K562 (cell line): Measurements from ENCODE around the gene HBQ1. TPM values are rescaled to one million over a fixed set of nuclear protein-coding genes. Genes with fewer than 3 reads are reported as not detected.

Experiments used
- CBFA2T3 ChIP-seq: fragments of 450-650 bp; IDR thresholded peaks from 2 replicates; pipeline ENCODE4 v1.6.1; 2017
- CTBP1 ChIP-seq: fragments of 450-650 bp; IDR thresholded peaks from 2 replicates; pipeline ENCODE4 v1.6.1; 2016; ENCODE audit warnings: borderline replicate concordance
- DACH1 ChIP-seq: fragments of 450-650 bp; IDR thresholded peaks from 2 replicates; pipeline ENCODE4 v1.6.1; 2018; ENCODE audit not compliant: partially characterized antibody
- ETS2 ChIP-seq: IDR thresholded peaks from 2 replicates; pipeline ENCODE4 v1.6.1; 2016; ENCODE audit warnings: borderline replicate concordance, missing genetic modification characterization, mild to moderate bottlenecking, moderate library complexity, missing compliant biosample characterization; ENCODE audit not compliant: poor library complexity, severe bottlenecking
- FOXO4 ChIP-seq: fragments of 450-650 bp; formaldehyde crosslinking; IDR thresholded peaks from 2 replicates; pipeline ENCODE4 v1.4.0; 2020; ENCODE audit warnings: mild to moderate bottlenecking, moderate library complexity
- KLF1 ChIP-seq: fragments of 450-650 bp; IDR thresholded peaks from 2 replicates; pipeline ENCODE4 v1.6.1; 2016; ENCODE audit warnings: missing genetic modification characterization, missing compliant biosample characterization
- MAFF ChIP-seq: IDR thresholded peaks from 2 replicates; pipeline ENCODE4 v1.6.1; 2012; ENCODE audit warnings: low read length, improper control_type of control experiment
- SAP30 ChIP-seq: fragments of 200-600 bp; sonication (generic); IDR thresholded peaks from 2 replicates; pipeline ENCODE4 v1.6.1; 2012; ENCODE audit warnings: borderline replicate concordance, low read depth, mild to moderate bottlenecking, moderate library complexity, low read length, control low read depth, inconsistent platforms; ENCODE audit not compliant: insufficient read depth, poor library complexity, severe bottlenecking
- SMARCC2 ChIP-seq: fragments of 450-650 bp; IDR thresholded peaks from 2 replicates; pipeline ENCODE4 v1.6.1; 2017; ENCODE audit warnings: antibody characterized with exemption, moderate library complexity, mild to moderate bottlenecking, low read depth
- SOX6 ChIP-seq: fragments of 450-650 bp; IDR thresholded peaks from 2 replicates; pipeline ENCODE4 v1.6.1; 2014; ENCODE audit warnings: mild to moderate bottlenecking
- STAT5A ChIP-seq: IDR thresholded peaks from 2 replicates; pipeline ENCODE4 v1.6.1; 2012; ENCODE audit warnings: low read length, inconsistent platforms, borderline replicate concordance
- TCFL5 ChIP-seq: fragments of 250-450 bp; sonication (Bioruptor Pico); conservative IDR thresholded peaks from 2 replicates; pipeline ENCODE4 v1.6.1; 2021; ENCODE audit warnings: mild to moderate bottlenecking, moderate library complexity, matching md5 sums
- ZBTB11 ChIP-seq, 3 experiments: fragments of 200-800 bp in 1 of 3; fragments of 250-450 bp in 1 of 3; fragments of 450-650 bp in 1 of 3; sonication (Bioruptor Pico) in 1 of 3; sonication (Bioruptor generic) in 1 of 3; formaldehyde crosslinking in 1 of 3; IDR thresholded peaks; 2 replicates each; pipeline versions ENCODE4 v1.6.1 to v1.8.0; 2016 to 2022; ENCODE audit warnings: mild to moderate bottlenecking in 2 of 3, missing genetic modification characterization in 2 of 3, missing compliant biosample characterization in 1 of 3, moderate library complexity in 1 of 3
- ZNF175 ChIP-seq: fragments of 200-800 bp; sonication (Bioruptor generic); IDR thresholded peaks from 2 replicates; pipeline ENCODE4 v1.6.1; 2016; ENCODE audit warnings: low read depth, mild to moderate bottlenecking, missing genetic modification characterization, missing compliant biosample characterization
- ZNF561 ChIP-seq: fragments of 450-650 bp; formaldehyde crosslinking; conservative IDR thresholded peaks from 2 replicates; pipeline ENCODE4 v1.4.0; 2020; ENCODE audit warnings: mild to moderate bottlenecking, moderate library complexity
- ZNF644 ChIP-seq: fragments of 200-800 bp; sonication (Bioruptor generic); IDR thresholded peaks from 2 replicates; pipeline ENCODE4 v1.6.1; 2016; ENCODE audit warnings: low read depth, missing genetic modification characterization, missing compliant biosample characterization
- polyA plus RNA-seq, 8 experiments: library from polyadenylated mRNA; depleted of rRNA in 4 of 8; stranded (reverse) in 5 of 8; unstranded in 3 of 8; fragments of >200 nt; fragmentation: Nextera tagmentation in 2 of 8; fragmentation: Illumina TruSeq in 1 of 8; extraction: Ambion mirVana in 2 of 8; extraction: Trizol in 1 of 8; gene quantifications; 2 replicates each; pipeline versions ENCODE4 v1.2.1 to v1.2.3, GENCODE V29; 2011 to 2014; ENCODE audit warnings: inconsistent platforms in 1 of 8, missing spikeins in 1 of 8
- total RNA-seq, 7 experiments: library from RNA; depleted of rRNA in 6 of 7; stranded (reverse); fragments of >200 nt in 6 of 7; fragmentation: Illumina TruSeq in 2 of 7; extraction: Trizol in 2 of 7; gene quantifications; 2 replicates each; pipeline versions ENCODE4 v1.2.1 to v1.2.3, GENCODE V29; 2011 to 2021; ENCODE audit warnings: low replicate concordance in 1 of 7
- TF ChIP-seq, protein P1 (sequence below): fragments of 450-650 bp; IDR thresholded peaks from 2 replicates; pipeline ENCODE4 v1.6.1; 2014; ENCODE audit warnings: low read depth, mild to moderate bottlenecking, moderate library complexity, borderline replicate concordance

Gene HBQ1
- total and polyA plus RNA-seq, 9 of the 15 experiments (the other 6 are each of a cell fraction or from before 2014, with no cell fraction given): 2.3 to 190 (median 19.8) TPM

DNA sequence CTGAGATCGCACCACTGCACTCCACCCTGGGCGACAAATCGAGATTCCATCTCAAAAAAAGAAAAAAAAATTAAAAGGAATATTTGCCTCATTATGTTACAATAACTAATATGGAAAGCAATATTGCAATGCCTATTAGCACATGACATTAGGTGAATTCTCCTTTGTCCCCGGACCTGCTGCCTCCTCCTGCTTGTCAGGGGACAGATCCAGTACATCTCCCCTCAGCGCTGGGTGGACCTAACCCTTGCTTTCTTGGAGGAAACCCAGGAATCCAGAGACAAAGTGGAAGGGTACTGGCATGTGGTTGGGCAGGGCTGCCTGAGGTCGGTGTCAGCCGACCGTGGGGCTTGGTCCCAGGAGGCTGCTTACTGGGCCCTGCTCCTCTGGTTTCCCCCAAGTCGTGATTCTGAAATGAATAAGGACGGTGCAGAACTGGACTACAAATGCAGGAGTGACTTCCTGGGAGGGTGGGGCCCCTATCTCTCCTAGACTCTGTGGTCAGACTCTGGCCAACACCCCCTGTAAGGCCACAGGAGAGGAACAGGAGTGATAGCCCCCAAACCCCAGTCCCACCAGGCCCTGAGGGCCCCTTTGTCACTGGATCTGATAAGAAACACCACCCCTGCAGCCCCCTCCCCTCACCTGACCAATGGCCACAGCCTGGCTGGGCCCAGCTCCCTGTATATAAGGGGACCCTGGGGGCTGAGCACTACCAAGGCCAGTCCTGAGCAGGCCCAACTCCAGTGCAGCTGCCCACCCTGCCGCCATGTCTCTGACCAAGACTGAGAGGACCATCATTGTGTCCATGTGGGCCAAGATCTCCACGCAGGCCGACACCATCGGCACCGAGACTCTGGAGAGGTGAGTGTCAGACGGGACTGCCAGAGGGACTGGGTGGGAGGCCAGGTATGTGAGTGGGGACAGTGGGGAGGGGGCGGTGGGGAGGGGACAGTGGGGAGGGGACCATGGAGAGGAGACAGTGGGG lies 27.8 kb upstream of the HBQ1 start, which contains the start of gene HBZ (continued):
- TF ChIP-seq TCFL5 (CRISPR knock-in tag) (no peak), MAFF (no peak), SOX6 (no peak), FOXO4 (CRISPR knock-in tag) (no peak), ETS2 (tag) (no peak), DACH1 (no peak), CBFA2T3 (peak; percentile 18; the same call in 1 of the 2 replicates), ZNF175 (CRISPR knock-in tag) (no peak), CTBP1 (peak; percentile 48; the same call in 1 of the 2 replicates), STAT5A (no peak), SAP30 (no peak), ZNF644 (tag) (no peak), ZBTB11 (CRISPR knock-in tag; IDR thresholded peaks at IDR 0.05) (no peak), ZNF561 (CRISPR knock-in tag) (no peak), KLF1 (tag) (no peak), SMARCC2 (no peak)
- TF ChIP-seq, protein P1, sequence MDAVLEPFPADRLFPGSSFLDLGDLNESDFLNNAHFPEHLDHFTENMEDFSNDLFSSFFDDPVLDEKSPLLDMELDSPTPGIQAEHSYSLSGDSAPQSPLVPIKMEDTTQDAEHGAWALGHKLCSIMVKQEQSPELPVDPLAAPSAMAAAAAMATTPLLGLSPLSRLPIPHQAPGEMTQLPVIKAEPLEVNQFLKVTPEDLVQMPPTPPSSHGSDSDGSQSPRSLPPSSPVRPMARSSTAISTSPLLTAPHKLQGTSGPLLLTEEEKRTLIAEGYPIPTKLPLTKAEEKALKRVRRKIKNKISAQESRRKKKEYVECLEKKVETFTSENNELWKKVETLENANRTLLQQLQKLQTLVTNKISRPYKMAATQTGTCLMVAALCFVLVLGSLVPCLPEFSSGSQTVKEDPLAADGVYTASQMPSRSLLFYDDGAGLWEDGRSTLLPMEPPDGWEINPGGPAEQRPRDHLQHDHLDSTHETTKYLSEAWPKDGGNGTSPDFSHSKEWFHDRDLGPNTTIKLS: peak; percentile 27; the same call in 1 of the 2 replicates
